ENCODE data around the gene LAMB4.

LAMB4 gene

GRCh38 chr7:108001764-108002725 lies 128.1 kb downstream of the LAMB4 start:
- peak overlapping the region; percentile 90 for H3K27ac ChIP-seq
- DNase-seq (ENCODE audit: low read depth, low spot score): no peak

- H3K27ac ChIP-seq: peak overlapping the region; percentile 90
- DNase-seq (ENCODE audit: low read depth, low spot score): no peak
Measured at GRCh38 chr7:108000875-108001763, 129.0 kb downstream of the LAMB4 start.

- DNase-seq (ENCODE audit: low read depth, low spot score): no peak
- peak overlapping the region; percentile 90 for H3K27ac ChIP-seq
Measured at GRCh38 chr7:107999779-108000560, 130.2 kb downstream of the LAMB4 start.

GRCh38 chr7:107998660-107999480 lies 131.3 kb downstream of the LAMB4 start:
- H3K27ac ChIP-seq: peak overlapping the region; percentile 90
- no peak for DNase-seq (ENCODE audit: low read depth, low spot score)

GRCh38 chr7:107998150-107998549 lies 132.0 kb downstream of the LAMB4 start:
- peak; percentile 36 for DNase-seq (ENCODE audit: low read depth, low spot score)
- H3K27ac ChIP-seq: peak overlapping the region; percentile 90

GRCh38 chr7:107996072-107996882 lies 133.9 kb downstream of the LAMB4 start:
- no peak for DNase-seq (ENCODE audit: low read depth, low spot score)

DNA sequence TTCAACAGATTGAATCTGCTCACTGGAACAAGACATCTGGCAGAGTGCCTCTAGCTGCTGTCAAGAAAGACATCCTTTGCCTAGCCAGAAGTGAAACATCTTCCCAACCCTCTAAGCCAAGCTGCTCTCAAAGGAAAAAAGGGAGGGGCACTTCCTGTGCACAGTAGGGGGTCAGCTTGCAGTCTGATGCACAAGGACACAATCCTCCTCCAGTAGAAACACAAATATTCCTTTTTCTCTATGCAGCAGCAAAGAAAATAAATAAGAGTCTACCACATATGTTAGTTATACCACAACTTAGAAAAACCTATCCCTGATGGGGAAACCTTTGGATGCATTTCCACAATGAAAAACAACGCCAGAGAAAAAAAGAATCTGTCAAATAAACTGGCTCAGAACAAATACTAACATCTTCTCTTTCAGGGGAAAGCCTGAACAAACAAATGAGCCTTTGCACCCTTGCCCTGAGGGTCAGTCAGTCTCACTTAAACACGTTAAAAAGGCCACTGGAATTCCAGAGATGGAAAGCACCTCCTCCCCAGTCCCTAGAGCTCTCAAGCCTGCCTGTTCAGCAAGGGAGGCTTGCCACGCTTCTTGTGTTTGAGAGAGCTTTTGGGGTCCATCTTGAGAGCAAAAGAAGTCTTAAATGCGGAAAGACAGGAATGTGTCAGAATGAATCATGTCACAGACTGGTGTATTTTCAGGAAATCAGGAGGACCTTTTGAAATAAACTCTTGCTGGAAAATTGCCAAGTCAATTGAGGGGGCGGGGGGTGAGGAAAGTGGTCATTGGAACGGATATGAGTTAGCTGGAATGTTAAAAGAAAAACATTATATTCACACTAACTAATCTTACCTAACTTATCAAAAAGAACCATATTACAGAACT lies 134.7 kb downstream of the LAMB4 start:
- H3K27ac ChIP-seq: peak overlapping the region; percentile 90

More at GRCh38 chr7:107996072-107996882, 133.9 kb downstream of the LAMB4 start:
- peak overlapping the region; percentile 90 for H3K27ac ChIP-seq

DNA sequence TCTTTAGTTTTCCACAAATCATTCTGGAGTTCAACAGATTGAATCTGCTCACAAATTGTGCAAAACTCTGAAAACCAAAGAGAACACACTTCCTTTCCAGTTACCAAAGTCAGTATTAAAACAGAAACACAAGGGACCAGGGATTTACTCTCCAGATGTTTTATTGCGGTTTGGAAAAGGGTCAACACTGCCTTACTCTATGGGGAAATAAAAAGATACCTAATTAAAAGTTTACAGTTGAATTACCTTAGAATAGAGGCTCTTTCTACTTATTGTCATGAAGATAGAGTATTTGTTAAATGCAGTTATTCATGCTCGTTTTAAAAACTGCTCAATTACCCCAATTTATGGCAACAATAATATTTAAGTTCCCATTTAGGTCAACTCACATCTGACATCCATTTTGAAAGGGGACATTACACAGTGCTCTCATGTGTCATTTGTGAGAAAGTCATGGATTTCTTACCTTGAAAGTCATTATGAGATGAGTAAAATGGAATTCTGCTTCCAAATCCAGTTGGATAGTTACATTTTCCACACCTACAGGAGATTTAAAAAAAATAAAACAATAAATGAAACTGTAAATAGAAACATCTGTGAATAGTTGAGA lies 135.6 kb downstream of the LAMB4 start:
- H3K27ac ChIP-seq: peak overlapping the region; percentile 90
- no peak for DNase-seq (ENCODE audit: low read depth, low spot score)

More for the DNA sequence above, 134.7 kb downstream of the LAMB4 start:
- no peak for DNase-seq (ENCODE audit: low read depth, low spot score)

- H3K27ac ChIP-seq: no peak overlapping the region
- DNase-seq (ENCODE audit: low read depth, low spot score): no peak
Measured at GRCh38 chr7:107993891-107994291, 136.3 kb downstream of the LAMB4 start.

GRCh38 chr7:107989618-107990373 lies 140.4 kb downstream of the LAMB4 start:
- H3K27ac ChIP-seq: no peak overlapping the region
- no peak for DNase-seq (ENCODE audit: low read depth, low spot score)

DNA sequence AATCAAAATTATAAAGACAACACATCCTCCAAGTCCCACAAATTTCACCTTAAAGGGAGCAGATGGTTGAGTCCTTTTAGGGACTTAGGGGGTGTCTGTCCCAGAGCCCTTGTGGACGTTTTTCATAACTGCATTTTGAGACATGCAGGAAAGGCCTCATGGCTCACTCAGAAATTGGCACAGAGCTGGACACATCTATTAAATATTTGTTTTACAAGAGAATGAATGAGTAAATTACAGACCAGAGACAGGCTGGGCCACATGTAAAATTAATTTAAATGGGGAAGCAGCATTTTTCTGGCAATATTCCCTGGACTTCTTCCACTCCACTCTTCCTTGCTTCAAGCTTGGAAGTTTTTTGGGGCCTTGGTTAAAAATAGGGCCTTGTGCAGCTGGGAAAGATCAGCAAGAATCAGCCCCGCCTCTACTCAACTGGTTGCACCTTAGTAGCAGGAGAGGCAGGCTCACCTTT lies 147.2 kb downstream of the LAMB4 start:
- DNase-seq (ENCODE audit: low read depth, low spot score): no peak
- H3K27ac ChIP-seq: no peak overlapping the region

- no peak for DNase-seq (ENCODE audit: low read depth, low spot score)
- no peak overlapping the region for H3K27ac ChIP-seq
Measured at GRCh38 chr7:107982042-107982840, 147.9 kb downstream of the LAMB4 start.

DNA sequence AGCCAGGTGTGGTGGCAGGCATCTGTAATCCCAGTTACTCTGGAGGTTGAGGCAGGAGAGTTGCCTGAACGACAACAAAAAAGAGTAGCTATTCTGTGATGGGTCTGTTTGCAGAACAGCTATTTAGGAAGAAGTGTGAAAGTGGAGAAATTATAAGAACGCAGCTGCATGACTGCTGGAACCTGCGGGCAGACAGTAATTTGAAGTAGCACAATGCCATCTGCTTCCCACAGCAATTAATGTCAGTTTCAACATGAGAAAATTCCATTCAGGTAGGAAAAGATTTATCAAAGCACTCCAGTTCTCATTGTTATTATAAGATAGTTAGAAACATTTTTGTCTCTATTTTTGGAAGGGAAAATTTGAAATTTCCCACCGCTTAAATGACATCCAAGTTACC lies 148.7 kb downstream of the LAMB4 start:
- H3K27ac ChIP-seq: no peak overlapping the region
- DNase-seq (ENCODE audit: low read depth, low spot score): no peak

GRCh38 chr7:107980671-107981190 lies 149.4 kb downstream of the LAMB4 start:
- no peak overlapping the region for H3K27ac ChIP-seq
- DNase-seq (ENCODE audit: low read depth, low spot score): no peak

DNA sequence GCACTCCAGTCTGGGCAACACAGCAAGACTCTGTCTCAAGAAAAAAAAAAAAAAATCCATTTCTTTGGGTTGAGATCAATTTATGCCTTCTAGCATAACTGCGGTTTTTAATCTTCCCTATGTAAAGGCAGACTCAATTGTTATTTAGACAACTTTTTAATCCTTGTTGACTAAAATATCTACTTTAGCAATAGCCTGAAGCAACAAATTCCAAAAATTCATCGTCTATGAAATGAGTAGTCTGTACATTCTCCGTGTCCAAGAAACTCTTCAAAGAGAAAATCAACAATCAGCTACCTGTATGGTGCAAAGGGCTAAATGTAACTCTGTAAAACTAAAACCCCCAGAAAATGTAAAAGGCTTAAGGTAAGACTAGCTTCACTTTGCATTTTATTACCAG lies 150.0 kb downstream of the LAMB4 start:
- no peak for DNase-seq (ENCODE audit: low read depth, low spot score)
- no peak overlapping the region for H3K27ac ChIP-seq

Measured in epithelial cell of prostate (primary cell).